ENCODE results near the gene ATG14. TPM values are rescaled to one million over a fixed set of nuclear protein-coding genes. Genes with fewer than 3 reads are reported as not detected.

Gene ATG14
- total RNA-seq, 2 experiments from 2014 or later: 4.1 to 4.7 TPM

DNA sequence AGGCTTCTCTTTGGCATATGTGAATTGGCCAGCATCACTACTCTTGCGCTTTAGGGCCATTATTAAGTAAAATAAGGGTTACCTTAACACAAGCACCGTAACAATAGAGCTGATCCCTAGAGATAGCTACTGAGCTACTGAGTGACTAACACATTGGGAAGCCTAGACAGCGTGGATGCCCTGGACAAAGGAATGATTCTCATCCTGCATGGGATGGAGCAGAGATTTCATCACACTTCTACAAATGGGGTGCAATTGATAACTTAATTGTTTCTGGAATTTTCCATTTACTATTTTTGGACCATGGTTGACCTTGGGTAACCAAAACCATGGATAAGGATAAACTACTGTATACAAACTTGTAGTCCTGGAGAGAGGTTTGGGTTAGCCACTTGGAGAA, 83.3 kb downstream of the ATG14 start:
- H3K36me3 ChIP-seq (ENCODE audit: insufficient read depth, low read length): peaks cover 6% of the 10 kb centered on the region; the same call in 1 of the 2 replicates
- H3K4me3 ChIP-seq (ENCODE audit: low read depth, low read length, poor library complexity, severe bottlenecking): no peak overlapping the region
- BruUV-seq (replicated peaks): no TSS peak
- H3K9me3 ChIP-seq (ENCODE audit: low read length): no peaks in the 10 kb centered on the region
- intact Hi-C loops (cut with micrococcal nuclease; ENCODE audit: unreplicated experiment): no loop called here
- ChIA-PET POLR2A (interaction anchor here (0.5 to 1.4 kb wide), 2 partner anchors 20 to 918 kb away, joined by 3 read pairs; no protein-coding TSS in a partner anchor), CTCF (ENCODE audit: unreplicated experiment) (no interaction called here)
- peaks cover 9% of the 10 kb centered on the region; the same call in 1 of the 2 replicates for H4K20me1 ChIP-seq (ENCODE audit: insufficient read depth, low read length)
- no peaks in the 10 kb centered on the region for H3K9me2 ChIP-seq (ENCODE audit: insufficient read depth, low read length)
- DNase-seq (ENCODE audit: low spot score): no peak
- peaks cover 29% of the 10 kb centered on the region for H3K4me1 ChIP-seq (ENCODE audit: insufficient read depth, low read length, poor library complexity, severe bottlenecking)
- H3K4me2 ChIP-seq (ENCODE audit: low read length): no peak overlapping the region
- TF ChIP-seq EZH2phosphoT487 (IDR thresholded peaks at IDR 0.05; ENCODE audit: borderline replicate concordance, low read depth, low read length): no peak
- TF ChIP-seq, protein P1, sequence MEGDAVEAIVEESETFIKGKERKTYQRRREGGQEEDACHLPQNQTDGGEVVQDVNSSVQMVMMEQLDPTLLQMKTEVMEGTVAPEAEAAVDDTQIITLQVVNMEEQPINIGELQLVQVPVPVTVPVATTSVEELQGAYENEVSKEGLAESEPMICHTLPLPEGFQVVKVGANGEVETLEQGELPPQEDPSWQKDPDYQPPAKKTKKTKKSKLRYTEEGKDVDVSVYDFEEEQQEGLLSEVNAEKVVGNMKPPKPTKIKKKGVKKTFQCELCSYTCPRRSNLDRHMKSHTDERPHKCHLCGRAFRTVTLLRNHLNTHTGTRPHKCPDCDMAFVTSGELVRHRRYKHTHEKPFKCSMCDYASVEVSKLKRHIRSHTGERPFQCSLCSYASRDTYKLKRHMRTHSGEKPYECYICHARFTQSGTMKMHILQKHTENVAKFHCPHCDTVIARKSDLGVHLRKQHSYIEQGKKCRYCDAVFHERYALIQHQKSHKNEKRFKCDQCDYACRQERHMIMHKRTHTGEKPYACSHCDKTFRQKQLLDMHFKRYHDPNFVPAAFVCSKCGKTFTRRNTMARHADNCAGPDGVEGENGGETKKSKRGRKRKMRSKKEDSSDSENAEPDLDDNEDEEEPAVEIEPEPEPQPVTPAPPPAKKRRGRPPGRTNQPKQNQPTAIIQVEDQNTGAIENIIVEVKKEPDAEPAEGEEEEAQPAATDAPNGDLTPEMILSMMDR (conservative IDR thresholded peaks at IDR 0.05; ENCODE audit: low read length): no peak
- H3K79me2 ChIP-seq (ENCODE audit: insufficient read depth, low read depth, low read length): peaks cover 7% of the 10 kb centered on the region; the same call in 1 of the 2 replicates
- H3K27ac ChIP-seq (ENCODE audit: low read depth, low read length, poor library complexity, severe bottlenecking): no peak overlapping the region
- no peak overlapping the region for H2AFZ ChIP-seq (ENCODE audit: low read length)

DNA sequence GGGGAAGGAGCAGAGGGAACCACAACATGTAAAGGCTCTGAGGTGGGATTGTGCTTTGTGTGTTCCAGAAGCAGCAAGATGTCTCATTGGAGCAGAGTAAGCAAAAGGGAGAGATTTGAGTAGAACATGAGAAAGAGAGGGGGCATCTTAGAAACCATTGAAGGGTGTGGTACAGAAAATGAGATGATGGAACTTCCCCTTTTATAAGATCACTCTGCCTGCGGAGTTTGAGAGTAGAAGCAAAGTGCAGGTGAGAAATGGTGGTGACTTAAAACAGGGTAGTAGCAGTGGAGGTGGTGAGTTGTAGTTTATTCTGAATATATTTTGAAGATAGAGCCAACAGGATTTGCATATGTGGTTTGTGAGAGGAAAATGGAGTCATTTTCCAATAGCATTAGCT, 84.5 kb downstream of the ATG14 start:
- Histone ChIP-seq H3K9me3 (ENCODE audit: low read length) (no peaks in the 10 kb centered on the region), H3K27ac (ENCODE audit: low read depth, low read length, poor library complexity, severe bottlenecking) (no peak overlapping the region), H3K4me3 (ENCODE audit: low read depth, low read length, poor library complexity, severe bottlenecking) (no peak overlapping the region), H3K4me2 (ENCODE audit: low read length) (peak overlapping the region; percentile 5; the same call in 1 of the 2 replicates), H3K36me3 (ENCODE audit: insufficient read depth, low read length) (peaks cover 6% of the 10 kb centered on the region; the same call in 1 of the 2 replicates), H3K79me2 (ENCODE audit: insufficient read depth, low read depth, low read length) (peaks cover 2% of the 10 kb centered on the region; the same call in 1 of the 2 replicates), H3K9me2 (ENCODE audit: insufficient read depth, low read length) (no peaks in the 10 kb centered on the region), H4K20me1 (ENCODE audit: insufficient read depth, low read length) (peaks cover 9% of the 10 kb centered on the region; the same call in 1 of the 2 replicates), H2AFZ (ENCODE audit: low read length) (no peak overlapping the region), H3K4me1 (ENCODE audit: insufficient read depth, low read length, poor library complexity, severe bottlenecking) (peaks cover 17% of the 10 kb centered on the region)
- CTCF ChIA-PET (ENCODE audit: unreplicated experiment): no interaction called here
- BruUV-seq (replicated peaks): no TSS peak
- POLR2A ChIA-PET: no interaction called here
- DNase-seq (ENCODE audit: low spot score): peak; percentile 52
- no peak for TF ChIP-seq EZH2phosphoT487 (IDR thresholded peaks at IDR 0.05; ENCODE audit: borderline replicate concordance, low read depth, low read length)
- TF ChIP-seq, protein P1 (conservative IDR thresholded peaks at IDR 0.05; ENCODE audit: low read length): no peak
- intact Hi-C loops (cut with micrococcal nuclease; ENCODE audit: unreplicated experiment): no loop called here

DNA sequence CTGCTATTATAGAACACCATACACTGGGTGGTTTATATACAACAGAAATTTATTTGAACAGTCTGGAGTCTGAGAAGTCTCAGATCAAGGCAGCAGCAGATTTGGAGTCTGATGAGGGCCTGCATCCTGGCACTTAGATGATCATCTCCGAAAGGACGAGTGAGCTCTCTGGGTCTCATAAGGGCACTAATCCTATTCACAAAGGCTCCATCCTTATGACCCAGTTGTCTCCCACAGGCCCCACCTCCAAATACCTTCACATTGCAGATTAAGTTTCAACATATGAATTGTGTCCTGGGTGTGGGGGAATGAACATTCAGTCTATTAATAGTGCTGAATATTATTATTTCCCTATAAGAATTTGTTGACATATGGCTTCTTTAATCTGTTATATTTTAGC, 86.8 kb downstream of the ATG14 start:
- ChIA-PET POLR2A (interaction anchor here (0.7 to 1.0 kb wide), 4 partner anchors 18 to 254 kb away, joined by 3 to 5 read pairs (median 4); no protein-coding TSS in a partner anchor), CTCF (ENCODE audit: unreplicated experiment) (no interaction called here)
- intact Hi-C loops (cut with micrococcal nuclease; ENCODE audit: unreplicated experiment): no loop called here
- Histone ChIP-seq H3K9me3 (ENCODE audit: low read length) (no peaks in the 10 kb centered on the region), H3K4me3 (ENCODE audit: low read depth, low read length, poor library complexity, severe bottlenecking) (no peak overlapping the region), H3K36me3 (ENCODE audit: insufficient read depth, low read length) (peaks cover 10% of the 10 kb centered on the region; the same call in 1 of the 2 replicates), H3K27ac (ENCODE audit: low read depth, low read length, poor library complexity, severe bottlenecking) (no peak overlapping the region), H3K4me1 (ENCODE audit: insufficient read depth, low read length, poor library complexity, severe bottlenecking) (peaks cover 15% of the 10 kb centered on the region), H3K4me2 (ENCODE audit: low read length) (no peak overlapping the region), H3K9me2 (ENCODE audit: insufficient read depth, low read length) (no peaks in the 10 kb centered on the region), H2AFZ (ENCODE audit: low read length) (no peak overlapping the region), H3K79me2 (ENCODE audit: insufficient read depth, low read depth, low read length) (no peaks in the 10 kb centered on the region), H4K20me1 (ENCODE audit: insufficient read depth, low read length) (peaks cover 9% of the 10 kb centered on the region; the same call in 1 of the 2 replicates)
- TF ChIP-seq EZH2phosphoT487 (IDR thresholded peaks at IDR 0.05; ENCODE audit: borderline replicate concordance, low read depth, low read length): no peak
- TF ChIP-seq, protein P1 (conservative IDR thresholded peaks at IDR 0.05; ENCODE audit: low read length): no peak
- no TSS peak for BruUV-seq (replicated peaks)
- DNase-seq (ENCODE audit: low spot score): no peak

Measured in OCI-LY7 (cell line).